Adrenal gland (tissue), 5 donors: ENCODE measurements around the gene MORN1.

Source experiments
- POLR2A ChIP-seq, 2 donors: fragments of 450-650 bp; IDR thresholded peaks; one replicate each; pipeline ENCODE4 v1.6.1; 2017; ENCODE audit warnings: antibody characterized with exemption in 2 of 2, mild to moderate bottlenecking in 2 of 2, moderate library complexity in 1 of 2
- TF ChIP-seq, protein P1 (sequence below), 6 experiments: fragments of 450-650 bp in 4 of 6; fragments of 200-600 bp in 2 of 6; sonication (generic) in 1 of 6; IDR thresholded peaks; 1 replicate in 5 of 6; 2 replicates in 1 of 6; pipeline versions ENCODE4 v1.5.1 to v1.8.0; 2016 to 2021; ENCODE audit warnings: antibody characterized with exemption in 6 of 6, mild to moderate bottlenecking in 2 of 6, moderate library complexity in 1 of 6
- donor health status: DM: no; HTN: no; CAD: no.

- TF ChIP-seq POLR2A (IDR thresholded peaks at IDR 0.05), result no peak
- TF ChIP-seq, protein P1, sequence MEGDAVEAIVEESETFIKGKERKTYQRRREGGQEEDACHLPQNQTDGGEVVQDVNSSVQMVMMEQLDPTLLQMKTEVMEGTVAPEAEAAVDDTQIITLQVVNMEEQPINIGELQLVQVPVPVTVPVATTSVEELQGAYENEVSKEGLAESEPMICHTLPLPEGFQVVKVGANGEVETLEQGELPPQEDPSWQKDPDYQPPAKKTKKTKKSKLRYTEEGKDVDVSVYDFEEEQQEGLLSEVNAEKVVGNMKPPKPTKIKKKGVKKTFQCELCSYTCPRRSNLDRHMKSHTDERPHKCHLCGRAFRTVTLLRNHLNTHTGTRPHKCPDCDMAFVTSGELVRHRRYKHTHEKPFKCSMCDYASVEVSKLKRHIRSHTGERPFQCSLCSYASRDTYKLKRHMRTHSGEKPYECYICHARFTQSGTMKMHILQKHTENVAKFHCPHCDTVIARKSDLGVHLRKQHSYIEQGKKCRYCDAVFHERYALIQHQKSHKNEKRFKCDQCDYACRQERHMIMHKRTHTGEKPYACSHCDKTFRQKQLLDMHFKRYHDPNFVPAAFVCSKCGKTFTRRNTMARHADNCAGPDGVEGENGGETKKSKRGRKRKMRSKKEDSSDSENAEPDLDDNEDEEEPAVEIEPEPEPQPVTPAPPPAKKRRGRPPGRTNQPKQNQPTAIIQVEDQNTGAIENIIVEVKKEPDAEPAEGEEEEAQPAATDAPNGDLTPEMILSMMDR (IDR thresholded peaks at IDR 0.05), result no peak
Observed at GRCh38 chr1:2302292-2302925, 88.9 kb downstream of the MORN1 start.
